GM12878 (cell line): ENCODE measurements around the gene MRAS. TPM values are rescaled to one million over a fixed set of nuclear protein-coding genes. Genes with fewer than 3 reads are reported as not detected.

Experiments used
- ATAC-seq: fragments of 200-7000 bp; cut with Tn5 transposase; 3 replicates; pipeline ENCODE4 v1.9.1; 2020; ENCODE audit warnings: mild to moderate bottlenecking, moderate library complexity
- BruUV-seq: library from RNA; stranded (reverse); fragments of 400-500 nt; replicated peaks from 2 replicates; lab custom pipeline; 2021; lab: Mats Ljungman, UMichigan
- CTCF ChIA-PET: fragments of 300-600 bp; sonication (Branson Sonifier 250); formaldehyde crosslinking; extraction: SDS; loops from one replicate; lab custom pipeline; 2021; ENCODE audit warnings: inconsistent platforms; lab: Yijun Ruan, JAX
- POLR2A ChIA-PET: fragments of 350-600 bp; formaldehyde crosslinking; extraction: SDS; loops from one replicate; lab custom pipeline; 2021; ENCODE audit warnings: inconsistent platforms; lab: Charles Lee
- RAD21 ChIA-PET: fragments of 300-600 bp; sonication (Branson Sonifier 250); formaldehyde crosslinking; loops from one replicate; lab custom pipeline; 2023; ENCODE audit warnings: antibody characterized with exemption; ENCODE audit not compliant: unreplicated experiment; lab: Charles Lee
- SMC1A ChIA-PET: fragments of 300-600 bp; sonication (Branson Sonifier 250); formaldehyde crosslinking; loops from one replicate; lab custom pipeline; 2023; ENCODE audit not compliant: unreplicated experiment, uncharacterized antibody; lab: Charles Lee
- DNase-seq: peaks from one replicate; pipeline ENCODE4 v3.0.0-alpha.2; 2011; ENCODE audit warnings: low read depth, low spot score
- FAIRE-seq: peaks from 3 replicates; lab custom pipeline; 2011; peaks lifted over from hg19 to GRCh38; lab: Jason Lieb, UNC
- H2AFZ ChIP-seq: 2 replicates; pipeline ENCODE4 v1.6.0; 2011; ENCODE audit warnings: low read depth, low read length, control low read depth; ENCODE audit not compliant: control insufficient read depth
- H3K27ac ChIP-seq: 2 replicates; pipeline ENCODE4 v1.5.1; 2011; ENCODE audit warnings: control low read depth; ENCODE audit not compliant: control insufficient read depth, insufficient read depth
- H3K27me3 ChIP-seq, 2 experiments: replicated peaks in 1 of 2; 2 replicates each; pipeline versions ENCODE4 v1.6.0 to v1.6.1; 2011; ENCODE audit warnings: low read length in 1 of 2; ENCODE audit not compliant: control insufficient read depth in 2 of 2, insufficient read depth in 2 of 2
- H3K36me3 ChIP-seq, 2 experiments: 2 replicates each; pipeline ENCODE4 v1.5.1; 2011; ENCODE audit warnings: low read length in 1 of 2; ENCODE audit not compliant: control insufficient read depth in 2 of 2, insufficient read depth in 2 of 2
- H3K4me1 ChIP-seq: 2 replicates; pipeline ENCODE4 v1.6.1; 2011; ENCODE audit warnings: mild to moderate bottlenecking, low read length, moderate library complexity, mixed read lengths; ENCODE audit not compliant: control insufficient read depth, insufficient read depth
- H3K4me2 ChIP-seq: 2 replicates; pipeline ENCODE4 v1.6.0; 2011; ENCODE audit warnings: control low read depth; ENCODE audit not compliant: control insufficient read depth, insufficient read depth
- H3K4me3 ChIP-seq: fragments of 200-600 bp; sonication (generic); 2 replicates; pipeline ENCODE4 v1.5.1; 2016
- H3K79me2 ChIP-seq: 2 replicates; pipeline ENCODE4 v1.6.0; 2011; ENCODE audit warnings: low read length; ENCODE audit not compliant: control insufficient read depth, insufficient read depth
- H3K9ac ChIP-seq: 2 replicates; pipeline ENCODE4 v1.8.0; 2011; ENCODE audit warnings: low read length, control low read depth, mixed read lengths; ENCODE audit not compliant: control insufficient read depth, insufficient read depth
- H3K9me3 ChIP-seq: replicated peaks from 3 replicates; pipeline ENCODE4 v1.5.1; 2011; ENCODE audit warnings: mild to moderate bottlenecking, low read length; ENCODE audit not compliant: control insufficient read depth, insufficient read depth
- H4K20me1 ChIP-seq: 2 replicates; pipeline ENCODE4 v1.6.0; 2011; ENCODE audit not compliant: control insufficient read depth, insufficient read depth
- PAX8 ChIP-seq: fragments of 450-650 bp; IDR thresholded peaks from 2 replicates; pipeline ENCODE4 v1.6.1; 2017; ENCODE audit warnings: mild to moderate bottlenecking, moderate library complexity
- WGBS: methylation state at CpG from one replicate; pipeline ENCODE4 v1.1.6; 2016; ENCODE audit warnings: low lambda C conversion rate; ENCODE audit not compliant: insufficient replicate concordance, insufficient coverage; ENCODE audit errors: missing lambda C conversion rate; 5-methylcytosine and 5-hydroxymethylcytosine counted together
- in situ Hi-C: fragments of 300-500 bp; cut with MboI; formaldehyde crosslinking; loops from 9 replicates; pipeline ENCODE4 v1.14.3; 2018; ENCODE audit warnings: mixed read lengths
- intact Hi-C: fragments of 100-400 bp; cut with micrococcal nuclease; formaldehyde crosslinking; loops from one replicate; pipeline ENCODE4 v1.14.2; 2022; ENCODE audit not compliant: unreplicated experiment
- polyA plus RNA-seq, 11 experiments: library from polyadenylated mRNA; depleted of rRNA in 4 of 11; unstranded in 6 of 11; stranded (reverse) in 5 of 11; fragments of >200 nt; fragmentation: Nextera tagmentation in 4 of 11; fragmentation: Illumina TruSeq in 1 of 11; extraction: Ambion mirVana in 4 of 11; extraction: Trizol in 1 of 11; gene quantifications; 1 replicate in 1 of 11; 2 replicates in 10 of 11; pipeline versions ENCODE4 v1.2.1 to v1.2.3, GENCODE V29; 2011 to 2016; ENCODE audit warnings: inconsistent platforms in 2 of 11, missing spikeins in 2 of 11, low read depth in 1 of 11
- total RNA-seq, 4 experiments: library from RNA; depleted of rRNA in 3 of 4; stranded (reverse); fragments of >200 nt in 3 of 4; fragmentation: Illumina TruSeq in 1 of 4; extraction: Trizol in 1 of 4; gene quantifications; 2 replicates each; pipeline versions ENCODE4 v1.2.1 to v1.2.3, GENCODE V29; 2013 to 2021
- TF ChIP-seq, protein P1 (sequence below): fragments of 450-650 bp; formaldehyde crosslinking; IDR thresholded peaks from 2 replicates; pipeline ENCODE4 v1.4.0; 2020; ENCODE audit warnings: mild to moderate bottlenecking, moderate library complexity

Gene MRAS
- total and polyA plus RNA-seq, 10 of the 15 experiments (the other 5 are each of a cell fraction or from before 2014, with no cell fraction given), result 0.01 to 0.44 (median 0.17) TPM; not detected in 6

DNA sequence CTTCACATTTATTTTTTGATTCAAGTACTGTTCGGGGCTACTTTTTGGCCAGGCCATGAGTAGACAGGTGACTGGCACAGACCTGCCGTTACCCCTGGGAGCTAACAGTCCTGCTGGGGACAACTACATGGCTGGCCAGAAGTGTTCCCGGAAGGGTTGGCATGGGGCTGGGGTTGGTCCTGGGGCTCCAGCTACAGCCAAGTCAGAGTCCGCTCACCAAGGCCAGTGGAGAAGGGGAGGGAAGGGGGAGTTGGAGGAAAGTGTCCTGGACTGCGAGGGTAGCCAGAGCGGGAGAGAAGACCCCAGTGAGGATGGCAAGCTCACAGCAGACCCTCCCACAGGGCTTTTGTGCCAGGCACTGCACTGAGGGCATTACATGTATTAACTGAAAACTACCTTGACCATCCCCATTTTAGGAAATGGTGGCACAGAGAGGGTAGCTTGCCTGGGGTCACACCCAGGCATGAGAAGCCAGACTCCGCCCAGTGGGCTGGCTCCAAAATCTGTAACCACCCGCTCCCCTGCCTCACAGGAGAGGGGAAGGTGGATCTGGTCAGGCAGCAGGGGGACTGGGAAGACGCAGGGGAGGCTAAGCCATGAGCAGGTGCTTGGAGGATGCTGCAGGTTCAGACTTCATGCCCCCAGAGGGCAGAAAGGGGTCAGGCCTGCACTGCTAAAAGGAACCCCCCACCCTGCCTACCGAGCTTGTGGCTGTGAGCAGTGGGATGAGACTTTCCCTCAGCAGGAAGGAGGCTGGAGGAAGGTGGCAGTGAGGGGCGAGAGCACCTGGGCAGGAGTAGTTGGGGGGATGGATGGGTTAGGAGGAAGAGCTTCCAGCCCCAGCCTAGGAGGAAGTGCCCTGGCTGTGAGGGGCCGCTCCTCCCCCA is 47.7 kb downstream of the MRAS start:
- H2AFZ ChIP-seq, result no peak overlapping the region
- RAD21 ChIA-PET, result interaction anchor here (0.6 kb wide), 1 partner anchor 214 kb away, joined by 5 read pairs; no protein-coding TSS in a partner anchor
- H3K27ac ChIP-seq, result no peak overlapping the region
- TF ChIP-seq, protein P1, sequence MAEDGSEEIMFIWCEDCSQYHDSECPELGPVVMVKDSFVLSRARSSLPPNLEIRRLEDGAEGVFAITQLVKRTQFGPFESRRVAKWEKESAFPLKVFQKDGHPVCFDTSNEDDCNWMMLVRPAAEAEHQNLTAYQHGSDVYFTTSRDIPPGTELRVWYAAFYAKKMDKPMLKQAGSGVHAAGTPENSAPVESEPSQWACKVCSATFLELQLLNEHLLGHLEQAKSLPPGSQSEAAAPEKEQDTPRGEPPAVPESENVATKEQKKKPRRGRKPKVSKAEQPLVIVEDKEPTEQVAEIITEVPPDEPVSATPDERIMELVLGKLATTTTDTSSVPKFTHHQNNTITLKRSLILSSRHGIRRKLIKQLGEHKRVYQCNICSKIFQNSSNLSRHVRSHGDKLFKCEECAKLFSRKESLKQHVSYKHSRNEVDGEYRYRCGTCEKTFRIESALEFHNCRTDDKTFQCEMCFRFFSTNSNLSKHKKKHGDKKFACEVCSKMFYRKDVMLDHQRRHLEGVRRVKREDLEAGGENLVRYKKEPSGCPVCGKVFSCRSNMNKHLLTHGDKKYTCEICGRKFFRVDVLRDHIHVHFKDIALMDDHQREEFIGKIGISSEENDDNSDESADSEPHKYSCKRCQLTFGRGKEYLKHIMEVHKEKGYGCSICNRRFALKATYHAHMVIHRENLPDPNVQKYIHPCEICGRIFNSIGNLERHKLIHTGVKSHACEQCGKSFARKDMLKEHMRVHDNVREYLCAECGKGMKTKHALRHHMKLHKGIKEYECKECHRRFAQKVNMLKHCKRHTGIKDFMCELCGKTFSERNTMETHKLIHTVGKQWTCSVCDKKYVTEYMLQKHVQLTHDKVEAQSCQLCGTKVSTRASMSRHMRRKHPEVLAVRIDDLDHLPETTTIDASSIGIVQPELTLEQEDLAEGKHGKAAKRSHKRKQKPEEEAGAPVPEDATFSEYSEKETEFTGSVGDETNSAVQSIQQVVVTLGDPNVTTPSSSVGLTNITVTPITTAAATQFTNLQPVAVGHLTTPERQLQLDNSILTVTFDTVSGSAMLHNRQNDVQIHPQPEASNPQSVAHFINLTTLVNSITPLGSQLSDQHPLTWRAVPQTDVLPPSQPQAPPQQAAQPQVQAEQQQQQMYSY (CRISPR knock-in tag), result no peak
- no peak for TF ChIP-seq PAX8
- H3K79me2 ChIP-seq, result no peaks in the 10 kb centered on the region
- CTCF ChIA-PET, result interaction anchor here (1.6 to 1.9 kb wide), 2 partner anchors 17 to 21 kb away, joined by 4 to 5 read pairs; no protein-coding TSS in a partner anchor
- no peaks in the 10 kb centered on the region for H3K36me3 ChIP-seq
- ATAC-seq, result no peak
- H3K4me1 ChIP-seq, result no peaks in the 10 kb centered on the region
- no peak overlapping the region for H3K9ac ChIP-seq
- DNase-seq, result no peak
- no TSS peak for BruUV-seq
- intact Hi-C loops (no loop called here), in situ Hi-C loops (no loop called here)
- POLR2A ChIA-PET, result no interaction called here
- H3K9me3 ChIP-seq, result no peaks in the 10 kb centered on the region
- FAIRE-seq, result no peak
- WGBS, result 38% methylated on average over 12 of the region's 12 CpGs
- H4K20me1 ChIP-seq, result no peaks in the 10 kb centered on the region
- SMC1A ChIA-PET, result no interaction called here
- H3K27me3 ChIP-seq, result no peaks in the 10 kb centered on the region; a peak in 2 of 4 replicates
- no peak overlapping the region for H3K4me3 ChIP-seq
- H3K4me2 ChIP-seq, result no peak overlapping the region
